Fibroblast of skin of left quadriceps (primary cell): ENCODE results near the gene TMA7B.

Source experiments
- DNase-seq, 2 experiments: peaks; one replicate each; pipeline ENCODE4 v3.0.0-alpha.2; 2013; ENCODE audit warnings: low read depth in 2 of 2

TMA7B gene

DNA sequence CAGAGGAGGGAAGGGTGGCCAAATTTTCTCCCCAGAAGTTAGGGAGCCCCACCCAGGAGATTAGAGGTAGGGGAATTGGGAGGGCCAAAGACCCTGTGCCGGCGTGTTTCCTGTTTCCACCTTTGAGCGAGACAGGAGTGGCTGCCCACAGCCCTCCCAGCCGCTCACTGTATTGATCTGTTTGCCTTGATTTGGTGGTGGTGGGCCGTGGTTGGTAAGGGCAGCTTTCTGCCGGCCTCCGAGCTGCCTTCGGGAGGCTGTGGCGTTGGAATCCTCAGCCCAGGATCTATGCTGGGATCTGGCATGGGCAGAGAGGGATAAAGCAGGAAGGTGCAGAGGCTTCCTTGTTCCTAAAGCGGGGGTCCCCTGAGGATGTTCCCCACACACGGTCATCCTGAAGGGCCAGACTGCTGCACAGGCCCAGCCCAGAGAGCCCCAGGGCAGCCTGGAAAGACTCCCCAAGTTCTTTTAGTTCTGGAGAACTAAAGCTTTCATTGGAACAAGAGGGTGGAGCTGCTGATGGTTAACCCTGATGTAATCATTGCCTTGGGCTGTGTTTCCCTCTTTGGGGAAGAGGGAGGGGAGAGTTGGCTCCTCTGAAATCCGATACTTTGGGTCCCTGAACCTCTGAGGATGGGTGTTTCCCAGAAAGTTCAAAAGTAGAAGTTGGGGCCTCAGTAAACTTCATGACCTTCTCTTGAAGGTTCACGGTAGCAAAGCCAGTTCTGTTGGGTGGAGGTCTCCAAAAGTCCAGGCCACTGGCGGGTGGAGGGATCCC lies 41.8 kb downstream of the TMA7B start:
- no peak for DNase-seq

- DNase-seq: no peak
Observed at GRCh38 chr22:40002935-40003715, 42.9 kb downstream of the TMA7B start.

DNA sequence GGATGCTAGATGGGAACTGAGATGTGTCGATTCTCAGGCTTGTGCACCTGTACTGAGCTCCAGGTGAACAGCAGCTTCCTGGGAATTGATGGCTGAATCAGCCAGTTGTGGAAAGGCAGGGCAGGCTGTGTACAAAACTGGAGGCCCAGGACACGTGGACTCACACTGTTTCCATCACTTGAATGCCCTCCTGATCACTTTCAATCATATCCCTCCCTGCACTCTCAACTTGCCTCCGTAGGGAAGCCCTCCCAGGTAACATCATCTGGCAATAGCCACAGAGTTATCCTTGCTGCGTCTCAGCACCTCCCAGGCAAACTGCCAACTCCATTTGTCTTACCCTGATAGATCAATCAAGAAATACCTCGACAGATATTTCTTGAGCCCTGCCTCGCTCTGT lies 44.6 kb downstream of the TMA7B start:
- DNase-seq: no peak

- DNase-seq: no peak
Observed at GRCh38 chr22:40006641-40007040, 46.4 kb downstream of the TMA7B start.

DNA sequence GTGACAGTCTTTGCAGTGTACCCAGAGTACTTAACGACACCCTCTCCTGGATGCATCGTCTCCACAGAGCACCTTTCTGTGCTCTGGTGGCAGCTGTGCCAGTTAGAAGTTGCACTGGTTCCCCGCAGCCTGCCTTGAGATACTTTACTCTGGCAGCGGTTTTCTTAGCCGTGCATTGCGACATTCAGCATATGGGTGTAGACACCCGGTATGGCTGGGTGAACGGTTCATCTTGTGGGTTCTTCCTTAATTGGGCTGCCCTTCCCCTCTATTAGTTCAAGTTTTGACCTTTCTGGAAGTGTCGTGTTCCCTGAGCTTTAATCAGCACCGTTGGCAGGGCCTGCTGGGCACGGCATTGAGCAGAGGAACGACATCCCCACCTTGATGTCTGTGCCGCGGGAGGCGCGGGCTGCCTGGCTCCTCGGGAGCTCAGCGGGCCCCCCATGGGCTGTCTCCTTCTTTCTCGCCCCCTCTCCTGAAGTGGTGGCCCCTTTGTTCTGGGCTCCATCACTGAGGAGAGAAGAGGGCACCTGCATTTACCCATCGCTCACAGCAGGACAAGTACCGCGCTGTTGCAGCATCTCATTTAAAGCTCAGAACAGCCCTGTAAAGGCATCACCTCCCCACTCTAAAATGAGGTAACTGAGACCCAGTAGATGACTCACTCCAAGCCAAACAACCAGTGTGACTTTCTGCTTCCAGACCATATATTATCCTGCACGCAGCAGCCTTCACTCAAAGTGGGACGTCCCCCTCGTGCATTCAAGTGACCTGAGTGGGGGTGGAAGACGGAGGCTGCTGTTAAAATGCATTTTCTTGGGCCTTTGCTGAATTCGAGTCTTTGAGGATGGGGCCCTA lies 47.9 kb downstream of the TMA7B start:
- no peak for DNase-seq

DNA sequence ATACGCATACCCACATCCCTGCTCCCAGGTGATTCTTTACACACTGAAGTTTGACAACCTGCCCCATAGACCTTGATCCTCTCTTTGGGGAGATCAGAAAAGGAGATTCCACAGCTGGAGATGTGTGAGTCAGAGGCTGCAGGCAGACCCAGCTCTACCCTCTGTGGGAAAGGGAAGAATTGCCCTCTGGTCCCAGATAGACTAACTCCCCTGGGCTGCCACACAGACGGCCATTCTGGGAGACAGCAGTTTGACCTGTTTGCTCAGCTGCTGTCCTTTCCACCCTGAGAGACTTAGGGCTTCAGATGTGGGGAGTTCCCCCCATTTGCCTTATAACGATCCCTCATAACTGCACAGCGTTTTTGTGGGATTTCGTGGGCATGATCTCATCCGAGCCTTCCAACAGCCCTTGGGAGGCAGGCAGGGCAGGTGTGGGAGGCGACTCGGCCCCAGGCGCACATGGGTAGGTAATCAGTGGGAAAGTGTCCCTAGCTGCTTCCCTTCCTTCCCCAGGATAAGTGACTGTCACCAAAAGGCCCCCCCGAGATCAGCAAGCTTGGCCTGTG lies 48.6 kb downstream of the TMA7B start:
- DNase-seq: no peak

GRCh38 chr22:40009292-40009774 lies 49.1 kb downstream of the TMA7B start:
- no peak for DNase-seq

DNA sequence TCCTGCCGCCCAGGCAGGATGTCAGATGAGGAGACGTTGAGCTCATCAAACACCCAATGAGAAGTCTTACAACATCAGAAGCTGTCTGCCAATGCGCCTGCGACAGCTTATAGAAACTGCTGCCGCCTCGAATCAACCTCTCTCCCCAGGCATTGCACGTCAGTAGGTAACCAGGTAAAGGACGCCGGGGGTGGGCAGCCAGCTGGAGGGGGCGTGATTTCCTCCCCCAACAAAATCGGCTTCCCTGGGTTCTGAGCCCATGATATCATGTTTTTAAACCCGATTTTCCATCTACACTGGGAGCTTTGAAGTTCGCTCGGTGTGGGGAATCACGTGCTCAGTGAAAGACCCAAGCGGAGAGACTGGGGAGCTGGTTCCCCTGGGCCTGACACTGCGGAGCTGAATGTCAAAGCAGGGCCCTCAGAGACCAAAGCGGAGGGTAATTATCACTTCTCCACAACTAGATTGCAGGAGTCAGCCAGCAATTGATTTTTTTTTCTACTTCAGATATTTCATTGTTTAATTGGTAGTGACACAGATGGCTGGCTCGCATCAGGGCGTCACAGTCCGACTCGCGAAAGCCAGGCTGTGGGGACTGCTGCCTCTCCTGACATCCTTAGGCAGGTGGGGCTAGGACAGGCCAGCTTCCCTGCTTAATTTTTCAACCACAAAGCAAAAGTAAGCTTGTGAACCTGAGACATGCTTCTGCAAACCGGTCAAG lies 49.9 kb downstream of the TMA7B start:
- DNase-seq: no peak

DNA sequence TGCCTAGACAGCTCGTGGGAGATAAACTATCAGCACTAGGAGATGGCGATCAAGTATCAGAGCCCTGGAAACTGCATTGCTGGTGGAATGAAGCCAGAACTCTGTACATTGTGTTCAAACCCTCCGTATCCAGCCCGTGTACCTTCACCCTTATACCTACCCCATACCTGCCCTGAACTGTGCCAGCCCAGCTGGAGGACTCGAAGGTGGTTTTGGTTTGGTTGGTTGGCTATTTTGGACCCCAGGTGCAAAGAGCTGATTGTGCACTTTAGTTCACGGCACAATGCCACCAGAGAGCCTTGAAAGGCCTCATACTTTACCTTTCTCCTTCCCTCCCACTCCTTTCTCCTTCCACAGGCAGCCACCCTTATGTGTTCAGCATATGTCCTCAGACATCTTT lies 50.5 kb downstream of the TMA7B start:
- DNase-seq: no peak
